A673 (cell line): ENCODE data around the gene BOLA3.

Experiments used
- CTCF ChIP-seq: fragments of 300-800, 200-600 bp; sonication (generic); conservative IDR thresholded peaks from 2 replicates; pipeline ENCODE4 v1.5.1; 2017; ENCODE audit warnings: low read depth, mild to moderate bottlenecking, antibody characterized with exemption, low read length, moderate library complexity, mixed read lengths
- EZH2 ChIP-seq: fragments of 200-600 bp; sonication (generic); IDR thresholded peaks from 2 replicates; pipeline ENCODE4 v1.6.1; 2017; ENCODE audit warnings: borderline replicate concordance, low read depth, mild to moderate bottlenecking, mixed read lengths, antibody characterized with exemption, low read length; ENCODE audit not compliant: poor library complexity, severe bottlenecking

- TF ChIP-seq CTCF (no peak), EZH2 (no peak)
Measured at GRCh38 chr2:74087696-74088095, 60.0 kb downstream of the BOLA3 start.
